NCI-H2081 treated with DMSO at 0.1 percent for 48 hours (cell line): ENCODE measurements around the gene OR10P1.

Experiments used
- DNase-seq: peaks from one replicate; lab custom pipeline; 2025; lab: John Stamatoyannopoulos, UW

OR10P1 gene

DNA sequence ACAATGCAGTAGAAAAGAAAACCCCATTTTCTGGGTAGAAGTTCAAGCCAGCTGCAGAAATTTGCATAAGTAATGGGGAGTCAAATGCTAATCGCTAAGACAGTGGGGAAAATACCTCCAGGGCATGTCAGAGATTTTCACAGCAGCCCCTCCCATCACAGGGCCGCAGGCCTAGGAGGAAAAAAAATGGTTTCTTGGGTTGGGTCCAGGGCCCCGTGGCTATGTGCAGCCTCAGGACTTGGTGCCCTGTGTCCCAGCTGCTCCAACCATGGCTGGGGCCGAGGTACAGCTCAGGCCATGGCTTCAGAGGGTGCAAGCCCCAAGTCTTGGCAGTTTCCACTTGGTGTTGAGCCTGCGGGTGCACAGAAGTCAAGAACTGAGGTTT lies 14.6 kb downstream of the OR10P1 start:
- DNase-seq: no peak

DNA sequence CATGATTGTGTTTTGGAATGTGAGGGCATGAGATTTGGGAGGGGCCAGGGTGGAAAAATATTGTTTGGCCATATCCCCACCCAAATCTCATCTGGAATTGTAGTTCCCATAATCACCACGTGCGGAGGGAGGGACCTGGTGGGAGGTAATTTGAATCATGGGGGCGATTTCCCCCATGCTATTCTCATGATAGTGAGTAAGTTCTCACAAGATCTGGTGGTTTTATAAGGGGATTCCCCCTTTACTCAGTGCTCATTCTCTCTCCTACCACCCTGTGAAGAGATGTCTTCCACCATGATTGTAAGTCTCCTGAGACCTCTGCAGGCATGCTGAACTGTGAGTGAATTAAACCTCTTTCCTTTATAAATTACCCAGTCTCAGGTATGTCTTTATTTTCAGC lies 15.7 kb downstream of the OR10P1 start:
- DNase-seq: no peak

GRCh38 chr12:55653031-55653430 lies 16.3 kb downstream of the OR10P1 start:
- no peak for DNase-seq

- DNase-seq: no peak
Measured at GRCh38 chr12:55654511-55655214, 18.0 kb downstream of the OR10P1 start.

DNA sequence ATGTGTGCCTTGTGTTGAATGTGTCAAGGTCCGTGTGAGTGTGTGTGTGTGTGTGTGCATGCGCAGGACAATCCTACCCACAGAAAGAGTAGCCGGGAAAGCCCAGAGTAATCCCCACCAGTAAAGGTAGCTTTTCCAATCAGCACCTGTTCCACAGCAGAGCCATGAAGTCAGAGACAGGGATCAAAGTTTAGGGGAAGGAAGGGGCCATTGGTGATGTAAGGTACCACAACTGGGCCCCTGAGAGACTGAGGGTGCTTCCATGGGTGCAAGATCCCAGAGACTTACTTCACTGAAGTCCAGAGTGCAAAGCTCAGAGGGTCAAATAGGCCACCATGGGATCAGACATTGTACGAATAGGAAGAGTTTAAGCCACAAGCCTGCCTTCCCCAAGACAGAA lies 20.5 kb downstream of the OR10P1 start:
- no peak for DNase-seq

- no peak for DNase-seq
Measured at GRCh38 chr12:55658212-55658611, 21.5 kb downstream of the OR10P1 start.

- DNase-seq: no peak
Measured at GRCh38 chr12:55658635-55659391, 22.1 kb downstream of the OR10P1 start.

- DNase-seq: no peak
Measured at GRCh38 chr12:55659486-55660385, 23.0 kb downstream of the OR10P1 start.

GRCh38 chr12:55663391-55663790 lies 26.7 kb downstream of the OR10P1 start:
- DNase-seq: no peak

GRCh38 chr12:55664826-55665225 lies 28.1 kb downstream of the OR10P1 start:
- no peak for DNase-seq

DNA sequence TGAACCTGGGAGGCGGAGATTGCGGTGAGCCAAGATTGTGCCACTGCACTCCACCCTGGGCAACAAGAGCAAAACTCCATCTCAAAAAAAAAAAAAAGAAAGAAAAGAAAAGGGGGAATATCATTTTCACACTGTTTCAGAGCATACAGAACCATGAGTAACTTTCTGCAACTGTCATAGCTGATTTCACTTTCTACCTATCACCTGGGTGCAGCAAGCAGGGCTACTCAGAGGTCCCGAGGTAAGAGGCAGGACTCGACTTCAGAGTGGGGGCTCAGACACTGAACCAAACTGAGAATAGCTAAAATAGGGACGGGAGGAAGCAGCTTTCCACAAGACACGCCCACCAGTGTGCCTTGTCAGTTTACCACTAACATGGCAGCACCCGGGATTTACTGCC lies 29.8 kb downstream of the OR10P1 start:
- no peak for DNase-seq

DNA sequence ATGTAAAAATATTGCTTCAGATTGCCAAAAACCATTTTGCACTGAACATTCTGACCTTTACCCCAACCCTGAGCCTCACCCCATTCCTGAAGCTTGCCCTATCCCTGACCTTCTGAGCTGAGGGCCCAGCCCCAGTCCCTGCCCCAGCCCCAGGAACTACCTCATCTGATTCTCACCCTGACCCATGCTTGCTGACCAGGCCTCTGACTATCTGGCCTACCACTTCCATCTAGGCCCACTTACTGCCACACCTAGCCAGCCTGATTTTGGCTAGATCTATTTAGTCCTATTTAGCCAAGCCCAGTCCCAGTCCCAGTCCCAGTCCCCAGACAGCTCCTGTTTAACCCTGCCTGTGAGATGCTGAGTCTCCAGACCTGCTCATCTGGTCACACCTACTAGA lies 33.6 kb downstream of the OR10P1 start:
- no peak for DNase-seq

GRCh38 chr12:55671746-55672145 lies 35.1 kb downstream of the OR10P1 start:
- no peak for DNase-seq

- DNase-seq: no peak
Measured at GRCh38 chr12:55673638-55674037, 36.9 kb downstream of the OR10P1 start.

DNA sequence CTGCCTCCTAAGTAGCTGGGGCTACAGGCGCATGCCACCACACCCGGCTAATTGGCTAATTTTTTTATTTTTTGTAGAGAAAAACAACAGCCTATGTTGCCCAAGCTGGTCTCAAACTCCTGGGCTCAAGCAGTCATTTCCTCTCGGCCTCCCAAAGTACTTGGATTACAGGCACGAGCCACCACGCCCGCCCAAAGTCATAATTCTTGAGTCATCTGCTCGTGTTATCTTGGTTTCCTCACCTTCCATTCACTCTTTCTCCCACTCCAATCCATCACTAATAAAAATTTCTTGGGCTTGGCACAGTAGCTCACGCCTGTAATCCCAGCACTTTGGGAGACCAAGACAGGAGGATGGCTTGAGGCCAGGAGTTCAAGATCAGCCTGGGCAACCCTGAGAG lies 39.0 kb downstream of the OR10P1 start:
- no peak for DNase-seq

DNA sequence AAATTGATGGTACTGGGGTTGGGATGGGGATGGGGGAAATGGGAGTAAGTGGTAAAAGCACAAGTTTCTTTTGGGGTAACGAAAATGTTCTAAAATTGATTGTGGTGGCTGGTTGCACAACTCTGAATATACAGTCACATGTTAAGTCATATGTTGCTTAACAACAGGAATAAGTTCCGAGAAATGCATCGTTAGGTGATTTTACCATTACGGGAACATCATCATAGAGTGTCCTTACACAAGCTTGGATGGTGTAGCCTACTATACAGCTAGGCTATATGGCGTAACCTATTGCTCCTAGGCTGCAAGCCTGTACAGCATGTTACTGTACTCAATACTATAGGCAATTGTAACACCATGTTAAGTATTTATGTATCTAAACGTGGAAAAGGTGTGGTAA lies 40.0 kb downstream of the OR10P1 start:
- DNase-seq: no peak

GRCh38 chr12:55679691-55680090 lies 43.0 kb downstream of the OR10P1 start:
- no peak for DNase-seq

- no peak for DNase-seq
Measured at GRCh38 chr12:55681142-55682077, 44.7 kb downstream of the OR10P1 start.

DNA sequence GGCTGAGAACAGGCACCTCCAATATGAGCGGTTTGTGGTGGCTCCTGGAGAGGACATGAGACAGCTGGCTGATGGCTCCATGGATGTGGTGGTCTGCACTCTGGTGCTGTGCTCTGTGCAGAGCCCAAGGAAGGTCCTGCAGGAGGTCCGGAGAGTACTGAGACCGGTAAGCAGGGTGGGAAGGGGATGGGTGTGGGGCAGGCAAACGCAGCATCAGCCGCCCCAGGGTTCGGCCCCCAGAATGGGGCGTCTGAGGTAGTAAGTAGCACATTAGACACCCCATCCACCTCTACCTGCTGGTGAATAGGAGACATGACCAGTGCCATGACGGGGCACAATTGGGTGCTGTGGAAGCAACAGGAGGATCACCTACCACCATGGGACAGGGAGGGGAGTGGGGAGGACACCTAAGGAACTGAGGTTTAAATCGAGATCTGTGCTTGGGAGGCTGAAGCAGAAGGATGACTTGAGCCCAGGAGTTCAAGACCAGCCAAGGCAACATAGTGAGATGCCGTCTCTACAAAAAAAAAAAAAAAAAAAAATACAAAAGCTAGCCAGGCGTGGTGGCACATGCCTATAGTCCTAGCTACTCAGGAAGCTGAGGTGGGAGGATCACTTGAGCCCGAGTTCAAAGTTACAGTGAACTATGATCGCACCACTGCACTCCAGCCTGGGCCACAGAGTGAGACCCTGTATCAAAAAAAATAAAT lies 45.5 kb downstream of the OR10P1 start:
- no peak for DNase-seq

DNA sequence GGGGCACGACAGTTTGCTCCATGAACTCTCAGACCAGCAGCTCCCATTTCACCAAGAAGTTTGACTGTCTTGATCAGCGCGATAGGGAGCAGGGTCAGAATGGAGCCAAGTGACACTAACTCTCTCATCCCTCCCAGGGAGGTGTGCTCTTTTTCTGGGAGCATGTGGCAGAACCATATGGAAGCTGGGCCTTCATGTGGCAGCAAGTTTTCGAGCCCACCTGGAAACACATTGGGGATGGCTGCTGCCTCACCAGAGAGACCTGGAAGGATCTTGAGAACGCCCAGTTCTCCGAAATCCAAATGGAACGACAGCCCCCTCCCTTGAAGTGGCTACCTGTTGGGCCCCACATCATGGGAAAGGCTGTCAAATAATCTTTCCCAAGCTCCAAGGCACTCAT lies 47.0 kb downstream of the OR10P1 start:
- no peak for DNase-seq
